ENCODE results near the gene ASMTL. TPM values are rescaled to one million over a fixed set of nuclear protein-coding genes. Genes with fewer than 3 reads are reported as not detected.

ASMTL gene
- total and polyA plus RNA-seq, 2 of the 13 experiments (the other 11 are each of a cell fraction or from before 2014, with no cell fraction given) = 5.6 to 16.3 TPM

DNA sequence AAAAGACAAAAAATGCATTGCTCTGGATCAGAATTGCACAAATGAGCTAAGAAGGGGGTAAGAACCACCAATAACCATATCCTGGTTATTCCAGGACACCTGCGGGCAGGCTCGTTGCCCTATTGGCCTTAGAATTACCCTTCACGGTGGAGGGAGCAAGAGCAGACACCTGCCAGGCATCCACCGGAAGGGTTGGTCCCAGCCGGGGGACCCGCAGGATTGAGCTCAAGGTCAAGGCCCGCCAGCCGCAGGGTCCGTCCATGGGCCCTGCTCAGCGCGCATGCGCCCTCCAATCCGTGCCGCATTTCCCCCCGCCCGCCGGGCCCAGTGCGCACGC lies 61.4 kb downstream of the ASMTL start (continued):
- TF ChIP-seq, protein P1, sequence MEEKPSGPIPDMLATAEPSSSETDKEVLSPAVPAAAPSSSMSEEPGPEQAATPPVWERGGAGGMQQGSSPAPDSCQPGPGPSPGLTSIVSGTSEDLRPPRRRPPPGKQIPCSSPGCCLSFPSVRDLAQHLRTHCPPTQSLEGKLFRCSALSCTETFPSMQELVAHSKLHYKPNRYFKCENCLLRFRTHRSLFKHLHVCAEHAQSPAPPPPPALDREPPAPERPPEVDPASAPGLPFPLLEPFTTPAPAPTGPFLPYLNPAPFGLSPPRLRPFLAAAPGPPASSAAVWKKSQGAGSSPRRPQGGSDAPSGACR (CRISPR knock-in tag; IDR thresholded peaks at IDR 0.05) = no peak
- TF ChIP-seq RAD21 (CRISPR knock-in tag; IDR thresholded peaks at IDR 0.05) = no peak
- TF ChIP-seq MATR3 (CRISPR knock-in tag; IDR thresholded peaks at IDR 0.05) = no peak
- TF ChIP-seq HHEX (CRISPR knock-in tag; IDR thresholded peaks at IDR 0.05) = no peak
- TF ChIP-seq, protein P2, sequence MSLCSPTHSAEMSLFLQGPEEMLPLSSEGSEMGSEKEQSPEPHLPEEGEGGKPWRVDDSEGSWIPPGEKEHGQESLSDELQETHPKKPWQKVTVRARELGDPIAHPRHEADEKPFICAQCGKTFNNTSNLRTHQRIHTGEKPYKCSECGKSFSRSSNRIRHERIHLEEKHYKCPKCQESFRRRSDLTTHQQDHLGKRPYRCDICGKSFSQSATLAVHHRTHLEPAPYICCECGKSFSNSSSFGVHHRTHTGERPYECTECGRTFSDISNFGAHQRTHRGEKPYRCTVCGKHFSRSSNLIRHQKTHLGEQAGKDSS (CRISPR knock-in tag; IDR thresholded peaks at IDR 0.05; ENCODE audit: borderline replicate concordance, low read depth) = 0 out of 2 replicates have a peak, but pooled peaks have one; percentile 19
- TF ChIP-seq ZNF567 (CRISPR knock-in tag; IDR thresholded peaks at IDR 0.05; ENCODE audit: borderline replicate concordance) = no peak
- no peak for TF ChIP-seq NFRKB (IDR thresholded peaks at IDR 0.05)
- TF ChIP-seq, protein P3, sequence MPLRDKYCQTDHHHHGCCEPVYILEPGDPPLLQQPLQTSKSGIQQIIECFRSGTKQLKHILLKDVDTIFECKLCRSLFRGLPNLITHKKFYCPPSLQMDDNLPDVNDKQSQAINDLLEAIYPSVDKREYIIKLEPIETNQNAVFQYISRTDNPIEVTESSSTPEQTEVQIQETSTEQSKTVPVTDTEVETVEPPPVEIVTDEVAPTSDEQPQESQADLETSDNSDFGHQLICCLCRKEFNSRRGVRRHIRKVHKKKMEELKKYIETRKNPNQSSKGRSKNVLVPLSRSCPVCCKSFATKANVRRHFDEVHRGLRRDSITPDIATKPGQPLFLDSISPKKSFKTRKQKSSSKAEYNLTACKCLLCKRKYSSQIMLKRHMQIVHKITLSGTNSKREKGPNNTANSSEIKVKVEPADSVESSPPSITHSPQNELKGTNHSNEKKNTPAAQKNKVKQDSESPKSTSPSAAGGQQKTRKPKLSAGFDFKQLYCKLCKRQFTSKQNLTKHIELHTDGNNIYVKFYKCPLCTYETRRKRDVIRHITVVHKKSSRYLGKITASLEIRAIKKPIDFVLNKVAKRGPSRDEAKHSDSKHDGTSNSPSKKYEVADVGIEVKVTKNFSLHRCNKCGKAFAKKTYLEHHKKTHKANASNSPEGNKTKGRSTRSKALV (CRISPR knock-in tag; IDR thresholded peaks at IDR 0.05) = no peak
- no peak for TF ChIP-seq NFYB (CRISPR knock-in tag; IDR thresholded peaks at IDR 0.05)
- TF ChIP-seq ZFP82 (CRISPR knock-in tag; IDR thresholded peaks at IDR 0.05; ENCODE audit: borderline replicate concordance) = no peak
- no peak for TF ChIP-seq ZMAT3 (CRISPR knock-in tag; conservative IDR thresholded peaks at IDR 0.05)
- TF ChIP-seq, protein P4, sequence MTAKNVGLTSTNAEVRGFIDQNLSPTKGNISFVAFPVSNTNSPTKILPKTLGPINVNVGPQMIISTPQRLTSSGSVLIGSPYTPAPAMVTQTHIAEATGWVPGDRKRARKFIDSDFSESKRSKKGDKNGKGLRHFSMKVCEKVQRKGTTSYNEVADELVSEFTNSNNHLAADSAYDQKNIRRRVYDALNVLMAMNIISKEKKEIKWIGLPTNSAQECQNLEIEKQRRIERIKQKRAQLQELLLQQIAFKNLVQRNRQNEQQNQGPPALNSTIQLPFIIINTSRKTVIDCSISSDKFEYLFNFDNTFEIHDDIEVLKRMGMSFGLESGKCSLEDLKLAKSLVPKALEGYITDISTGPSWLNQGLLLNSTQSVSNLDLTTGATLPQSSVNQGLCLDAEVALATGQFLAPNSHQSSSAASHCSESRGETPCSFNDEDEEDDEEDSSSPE (CRISPR knock-in tag; IDR thresholded peaks at IDR 0.05) = no peak
- no peak for TF ChIP-seq NFIB (CRISPR knock-in tag; IDR thresholded peaks at IDR 0.05; ENCODE audit: borderline replicate concordance)
- TF ChIP-seq ZNF180 (CRISPR knock-in tag; IDR thresholded peaks at IDR 0.05; ENCODE audit: borderline replicate concordance, low read depth) = no peak
- no peak for TF ChIP-seq PTBP1 (IDR thresholded peaks at IDR 0.05; ENCODE audit: low read depth, low read length, poor library complexity, severe bottlenecking)
- no peak for TF ChIP-seq HNF4G (IDR thresholded peaks at IDR 0.05; ENCODE audit: borderline replicate concordance, low read depth, low read length)
- no peak for TF ChIP-seq HNF4G (CRISPR knock-in tag; IDR thresholded peaks at IDR 0.05; ENCODE audit: borderline replicate concordance, low read depth)
- TF ChIP-seq, protein P5, sequence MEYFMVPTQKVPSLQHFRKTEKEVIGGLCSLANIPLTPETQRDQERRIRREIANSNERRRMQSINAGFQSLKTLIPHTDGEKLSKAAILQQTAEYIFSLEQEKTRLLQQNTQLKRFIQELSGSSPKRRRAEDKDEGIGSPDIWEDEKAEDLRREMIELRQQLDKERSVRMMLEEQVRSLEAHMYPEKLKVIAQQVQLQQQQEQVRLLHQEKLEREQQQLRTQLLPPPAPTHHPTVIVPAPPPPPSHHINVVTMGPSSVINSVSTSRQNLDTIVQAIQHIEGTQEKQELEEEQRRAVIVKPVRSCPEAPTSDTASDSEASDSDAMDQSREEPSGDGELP (IDR thresholded peaks at IDR 0.05; ENCODE audit: borderline replicate concordance, low read depth) = peak; percentile 47; the same call in 1 of the 2 replicates
- TF ChIP-seq SP2 (CRISPR knock-in tag; IDR thresholded peaks at IDR 0.05) = no peak
- TF ChIP-seq, protein P6, sequence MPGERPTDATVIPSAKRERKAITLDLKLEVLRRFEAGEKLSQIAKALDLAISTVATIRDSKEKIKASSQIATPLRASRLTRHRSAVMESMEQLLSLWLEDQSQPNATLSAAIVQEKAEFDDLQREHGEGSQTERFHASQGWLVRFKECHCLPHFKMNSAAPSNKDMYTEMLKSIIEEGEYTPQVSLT (CRISPR knock-in tag; IDR thresholded peaks at IDR 0.05; ENCODE audit: borderline replicate concordance, low read depth) = no peak
- TF ChIP-seq FOXK2 (IDR thresholded peaks at IDR 0.05) = no peak
- TF ChIP-seq, protein P7, sequence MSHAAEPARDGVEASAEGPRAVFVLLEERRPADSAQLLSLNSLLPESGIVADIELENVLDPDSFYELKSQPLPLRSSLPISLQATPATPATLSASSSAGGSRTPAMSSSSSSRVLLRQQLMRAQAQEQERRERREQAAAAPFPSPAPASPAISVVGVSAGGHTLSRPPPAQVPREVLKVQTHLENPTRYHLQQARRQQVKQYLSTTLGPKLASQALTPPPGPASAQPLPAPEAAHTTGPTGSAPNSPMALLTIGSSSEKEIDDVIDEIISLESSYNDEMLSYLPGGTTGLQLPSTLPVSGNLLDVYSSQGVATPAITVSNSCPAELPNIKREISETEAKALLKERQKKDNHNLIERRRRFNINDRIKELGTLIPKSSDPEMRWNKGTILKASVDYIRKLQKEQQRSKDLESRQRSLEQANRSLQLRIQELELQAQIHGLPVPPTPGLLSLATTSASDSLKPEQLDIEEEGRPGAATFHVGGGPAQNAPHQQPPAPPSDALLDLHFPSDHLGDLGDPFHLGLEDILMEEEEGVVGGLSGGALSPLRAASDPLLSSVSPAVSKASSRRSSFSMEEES (CRISPR knock-in tag; IDR thresholded peaks at IDR 0.05) = no peak
